ENCODE results near the gene MUCL1. TPM values are rescaled to one million over a fixed set of nuclear protein-coding genes. Genes with fewer than 3 reads are reported as not detected.

MUCL1 gene
- total RNA-seq, 1 experiment from 2014 or later: not detected

- peaks cover 7% of the 10 kb centered on the region for H3K27me3 ChIP-seq (replicated peaks; ENCODE audit: insufficient read depth, low read depth, low read length, poor library complexity)
- intact Hi-C loops (cut with micrococcal nuclease; ENCODE audit: unreplicated experiment): no loop called here
- peak; percentile 24 for DNase-seq (ENCODE audit: low spot score)
- no TSS peak for BruUV-seq (replicated peaks)
- TF ChIP-seq EZH2 (IDR thresholded peaks at IDR 0.05; ENCODE audit: borderline replicate concordance, low read depth, low read length, poor library complexity, severe bottlenecking) (no peak), CTCF (conservative IDR thresholded peaks at IDR 0.05; ENCODE audit: low read depth, low read length) (no peak)
- H3K27ac ChIP-seq (ENCODE audit: low read depth, low read length, poor library complexity, severe bottlenecking): no peak overlapping the region
- no peaks in the 10 kb centered on the region for H3K36me3 ChIP-seq (ENCODE audit: insufficient read depth, low read length, poor library complexity, severe bottlenecking)
- ChIA-PET POLR2A (ENCODE audit: low non-redundant PET) (no interaction called here), CTCF (no interaction called here)
- no peaks in the 10 kb centered on the region for H3K9me3 ChIP-seq (ENCODE audit: low read depth, low read length, poor library complexity, severe bottlenecking)
- H3K4me3 ChIP-seq (ENCODE audit: low read depth, low read length, poor library complexity, severe bottlenecking): no peak overlapping the region
- H3K4me1 ChIP-seq (ENCODE audit: insufficient read depth, low read length, poor library complexity, severe bottlenecking): no peaks in the 10 kb centered on the region
These were observed 14.0 kb upstream of the MUCL1 start for GRCh38 chr12:54840244-54840865.

- H3K27ac ChIP-seq (ENCODE audit: low read depth, low read length, poor library complexity, severe bottlenecking): no peak overlapping the region
- no peak overlapping the region for H3K4me3 ChIP-seq (ENCODE audit: low read depth, low read length, poor library complexity, severe bottlenecking)
- ChIA-PET POLR2A (ENCODE audit: low non-redundant PET) (no interaction called here), CTCF (no interaction called here)
- intact Hi-C loops (cut with micrococcal nuclease; ENCODE audit: unreplicated experiment): loop anchor here (10.0 kb wide), 1 partner anchor 217 kb away; no protein-coding TSS in a partner anchor
- no peak for DNase-seq (ENCODE audit: low spot score)
- no peaks in the 10 kb centered on the region for H3K9me3 ChIP-seq (ENCODE audit: low read depth, low read length, poor library complexity, severe bottlenecking)
- no peaks in the 10 kb centered on the region for H3K36me3 ChIP-seq (ENCODE audit: insufficient read depth, low read length, poor library complexity, severe bottlenecking)
- H3K4me1 ChIP-seq (ENCODE audit: insufficient read depth, low read length, poor library complexity, severe bottlenecking): no peaks in the 10 kb centered on the region
- H3K27me3 ChIP-seq (replicated peaks; ENCODE audit: insufficient read depth, low read depth, low read length, poor library complexity): peaks cover 14% of the 10 kb centered on the region
- no TSS peak for BruUV-seq (replicated peaks)
- TF ChIP-seq EZH2 (IDR thresholded peaks at IDR 0.05; ENCODE audit: borderline replicate concordance, low read depth, low read length, poor library complexity, severe bottlenecking): no peak
- no peak for TF ChIP-seq CTCF (conservative IDR thresholded peaks at IDR 0.05; ENCODE audit: low read depth, low read length)
These were observed 3.1 kb downstream of the MUCL1 start for GRCh38 chr12:54857406-54857805.

GRCh38 chr12:54858562-54858961 is 4.2 kb downstream of the MUCL1 start:
- no peak for DNase-seq (ENCODE audit: low spot score)
- intact Hi-C loops (cut with micrococcal nuclease; ENCODE audit: unreplicated experiment): loop anchor here (10.0 kb wide), 1 partner anchor 216 kb away; no protein-coding TSS in a partner anchor
- BruUV-seq (replicated peaks): no TSS peak
- TF ChIP-seq EZH2 (IDR thresholded peaks at IDR 0.05; ENCODE audit: borderline replicate concordance, low read depth, low read length, poor library complexity, severe bottlenecking): no peak
- TF ChIP-seq CTCF (conservative IDR thresholded peaks at IDR 0.05; ENCODE audit: low read depth, low read length): no peak
- Histone ChIP-seq H3K36me3 (ENCODE audit: insufficient read depth, low read length, poor library complexity, severe bottlenecking) (no peaks in the 10 kb centered on the region), H3K27me3 (replicated peaks; ENCODE audit: insufficient read depth, low read depth, low read length, poor library complexity) (peaks cover 14% of the 10 kb centered on the region), H3K4me1 (ENCODE audit: insufficient read depth, low read length, poor library complexity, severe bottlenecking) (no peaks in the 10 kb centered on the region), H3K4me3 (ENCODE audit: low read depth, low read length, poor library complexity, severe bottlenecking) (no peak overlapping the region), H3K9me3 (ENCODE audit: low read depth, low read length, poor library complexity, severe bottlenecking) (no peaks in the 10 kb centered on the region), H3K27ac (ENCODE audit: low read depth, low read length, poor library complexity, severe bottlenecking) (no peak overlapping the region)
- ChIA-PET CTCF (no interaction called here), POLR2A (ENCODE audit: low non-redundant PET) (no interaction called here)
